IMR-90 (cell line): ENCODE measurements around the gene SYNRG. TPM values are rescaled to one million over a fixed set of nuclear protein-coding genes. Genes with fewer than 3 reads are reported as not detected.

Source experiments
- ATAC-seq: fragments of 200-7000 bp; cut with Tn5 transposase; 2 replicates; pipeline ENCODE4 v1.9.1; 2020; ENCODE audit warnings: low read depth, mild to moderate bottlenecking, moderate library complexity
- BruUV-seq: library from RNA; stranded (reverse); fragments of 400-500 nt; replicated peaks from 2 replicates; lab custom pipeline; 2021; lab: Mats Ljungman, UMichigan
- CTCF ChIA-PET: fragments of 300-600 bp; formaldehyde crosslinking; extraction: SDS; loops from one replicate; lab custom pipeline; 2021; ENCODE audit warnings: antibody characterized with exemption; lab: Yijun Ruan, JAX
- POLR2A ChIA-PET: fragments of 300-600 bp; sonication (Branson Sonifier 250); formaldehyde crosslinking; loops from one replicate; lab custom pipeline; 2022; ENCODE audit warnings: antibody characterized with exemption; ENCODE audit not compliant: unreplicated experiment; lab: Charles Lee
- DNase-seq: peaks from one replicate; pipeline ENCODE4 v3.0.0; 2013
- H2AFZ ChIP-seq: replicated peaks from 2 replicates; pipeline ENCODE3; 2013; ENCODE audit warnings: low read length, mild to moderate bottlenecking; ENCODE audit not compliant: poor library complexity
- H2AK5ac ChIP-seq: 2 replicates; pipeline ENCODE4 v1.6.1; 2013; ENCODE audit warnings: low read depth, low read length, inconsistent platforms
- H2AK9ac ChIP-seq: replicated peaks from 2 replicates; pipeline ENCODE3; 2013; ENCODE audit warnings: mild to moderate bottlenecking, low read depth, low read length, moderate library complexity; ENCODE audit not compliant: poor library complexity
- H2BK120ac ChIP-seq: 2 replicates; pipeline ENCODE4 v1.6.1; 2013; ENCODE audit warnings: low read depth, low read length, inconsistent platforms
- H2BK15ac ChIP-seq: 3 replicates; pipeline ENCODE4 v1.6.1; 2013; ENCODE audit warnings: low read depth, low read length, inconsistent platforms
- H2BK20ac ChIP-seq: 2 replicates; pipeline ENCODE4 v1.6.1; 2013; ENCODE audit warnings: low read depth, mild to moderate bottlenecking, inconsistent platforms, low read length, moderate library complexity
- H2BK5ac ChIP-seq: 2 replicates; pipeline ENCODE4 v1.6.1; 2013; ENCODE audit warnings: mild to moderate bottlenecking, low read depth, low read length, inconsistent platforms; ENCODE audit not compliant: poor library complexity, severe bottlenecking
- H3K14ac ChIP-seq: replicated peaks from 2 replicates; pipeline ENCODE4 v1.6.1; 2013; ENCODE audit warnings: low read depth, low read length, inconsistent platforms
- H3K18ac ChIP-seq: 2 replicates; pipeline ENCODE4 v1.6.1; 2013; ENCODE audit warnings: low read depth, low read length, control low read depth
- H3K23ac ChIP-seq: 2 replicates; pipeline ENCODE4 v1.6.1; 2013; ENCODE audit warnings: low read depth, low read length, inconsistent platforms
- H3K27ac ChIP-seq: 2 replicates; pipeline ENCODE4 v1.5.1; 2013; ENCODE audit warnings: mild to moderate bottlenecking, control low read depth, low read length; ENCODE audit not compliant: insufficient read depth
- H3K27me3 ChIP-seq: 2 replicates; pipeline ENCODE4 v1.6.1; 2013; ENCODE audit warnings: low read length; ENCODE audit not compliant: control insufficient read depth, insufficient read depth
- H3K36me3 ChIP-seq: 2 replicates; pipeline ENCODE4 v1.6.1; 2013; ENCODE audit warnings: low read length, mixed read lengths; ENCODE audit not compliant: control insufficient read depth, insufficient read depth
- H3K4ac ChIP-seq: 2 replicates; pipeline ENCODE4 v1.6.1; 2013; ENCODE audit warnings: low read depth, low read length, inconsistent platforms
- H3K4me1 ChIP-seq: 2 replicates; pipeline ENCODE4 v1.6.1; 2013; ENCODE audit warnings: low read length, mixed read lengths; ENCODE audit not compliant: control insufficient read depth, insufficient read depth
- H3K4me2 ChIP-seq: 2 replicates; pipeline ENCODE4 v1.6.1; 2013; ENCODE audit warnings: low read depth, mild to moderate bottlenecking, control low read depth, low read length, moderate library complexity
- H3K4me3 ChIP-seq: 2 replicates; pipeline ENCODE4 v1.5.1; 2013; ENCODE audit warnings: low read depth, mild to moderate bottlenecking, control low read depth, low read length, moderate library complexity; ENCODE audit not compliant: insufficient read depth
- H3K56ac ChIP-seq: 2 replicates; pipeline ENCODE4 v1.6.1; 2013; ENCODE audit warnings: low read length, inconsistent platforms; ENCODE audit not compliant: insufficient read depth; ENCODE audit errors: extremely low read depth
- H3K79me1 ChIP-seq, 2 experiments: 2 replicates each; pipeline ENCODE4 v1.6.1; 2013; ENCODE audit warnings: low read length in 2 of 2, inconsistent platforms in 1 of 2, low read depth in 1 of 2
- H3K9ac ChIP-seq: 2 replicates; pipeline ENCODE4 v1.6.1; 2013; ENCODE audit warnings: low read depth, low read length, control low read depth
- H3K9me1 ChIP-seq: 2 replicates; pipeline ENCODE4 v1.6.1; 2013; ENCODE audit warnings: low read length, inconsistent platforms; ENCODE audit not compliant: insufficient read depth
- H3K9me3 ChIP-seq: 2 replicates; pipeline ENCODE4 v1.6.1; 2013; ENCODE audit warnings: low read length; ENCODE audit not compliant: control insufficient read depth, insufficient read depth
- H4K20me1 ChIP-seq: 2 replicates; pipeline ENCODE4 v1.6.1; 2013; ENCODE audit warnings: low read length, inconsistent platforms; ENCODE audit not compliant: insufficient read depth
- H4K5ac ChIP-seq: 2 replicates; pipeline ENCODE4 v1.6.1; 2013; ENCODE audit warnings: mild to moderate bottlenecking, low read depth, low read length, control low read depth
- H4K8ac ChIP-seq, 2 experiments: 2 replicates each; pipeline ENCODE4 v1.6.1; 2013; ENCODE audit warnings: low read depth in 2 of 2, low read length in 2 of 2, control low read depth in 1 of 2, inconsistent platforms in 1 of 2
- H4K91ac ChIP-seq: 2 replicates; pipeline ENCODE4 v1.6.1; 2013; ENCODE audit warnings: low read depth, low read length, inconsistent platforms; ENCODE audit not compliant: insufficient read depth
- MAFK ChIP-seq: IDR thresholded peaks from 2 replicates; pipeline ENCODE4 v1.6.1; 2012; ENCODE audit warnings: low read depth, low read length, improper control_type of control experiment
- POLR2A ChIP-seq: IDR thresholded peaks from 2 replicates; pipeline ENCODE4 v1.6.1; 2012; ENCODE audit warnings: mild to moderate bottlenecking, low read depth, low read length
- WGBS, 2 experiments: methylation state at CpG; one replicate each; pipeline versions ENCODE4 v1.1.5 to v1.1.7; 2013; ENCODE audit warnings: missing lambda C conversion rate in 2 of 2; ENCODE audit not compliant: insufficient read length in 1 of 2; ENCODE audit errors: extremely low coverage in 2 of 2; 5-methylcytosine and 5-hydroxymethylcytosine counted together
- dilution Hi-C: fragments of 300-500 bp; cut with HindIII; formaldehyde crosslinking; loops from one replicate; pipeline ENCODE4 v1.14.3; 2018; ENCODE audit warnings: low sequenced_read_pairs; ENCODE audit not compliant: unreplicated experiment
- in situ Hi-C: fragments of 300-500 bp; cut with MboI; formaldehyde crosslinking; loops from 3 replicates; pipeline ENCODE4 v1.14.3; 2019; ENCODE audit warnings: low sequenced_read_pairs, inconsistent platforms, mixed read lengths
- intact Hi-C: fragments of 100-400 bp; cut with micrococcal nuclease; formaldehyde crosslinking; loops from 2 replicates; pipeline ENCODE4 v1.10.0; 2022
- polyA plus RNA-seq, 3 experiments: library from polyadenylated mRNA; depleted of rRNA; stranded (reverse); fragments of >200 nt; gene quantifications; 2 replicates each; pipeline ENCODE4 v1.2.3, GENCODE V29; 2012; ENCODE audit warnings: low replicate concordance in 1 of 3
- total RNA-seq: library from RNA; depleted of rRNA; stranded (reverse); fragments of >200 nt; gene quantifications from 2 replicates; pipeline ENCODE4 v1.2.3, GENCODE V29; 2012

SYNRG gene
- total and polyA plus RNA-seq, 2 of the 4 experiments (the other 2 are of a cell fraction), result 11.7 to 15.2 TPM

GRCh38 chr17:37543637-37544052 is 65.6 kb downstream of the SYNRG start:
- ChIA-PET CTCF (interaction anchor here (0.6 kb wide), 1 partner anchor 20 kb away, joined by 3 read pairs; no protein-coding TSS in a partner anchor), POLR2A (no interaction called here)
- dilution Hi-C loops, result no loop called here

More at GRCh38 chr17:37543637-37544052, 65.6 kb downstream of the SYNRG start:
- in situ Hi-C loops (no loop called here), intact Hi-C loops (loop anchor here (10.0 kb wide), 1 partner anchor 51 kb away; no protein-coding TSS in a partner anchor)
- H3K27me3 ChIP-seq, result no peaks in the 10 kb centered on the region
- no peak overlapping the region; the same call in 1 of the 2 replicates for H3K14ac ChIP-seq
- H4K91ac ChIP-seq, result no peak overlapping the region
- peaks cover 22 to 31% of the 10 kb centered on the region in 2 experiments; a peak in 3 of 4 replicates for H3K79me1 ChIP-seq
- no peak overlapping the region for H2BK20ac ChIP-seq
- no CpG with 5 or more reads among the region's 2 CpGs for WGBS, 2 experiments
- no peak overlapping the region for H3K18ac ChIP-seq
- H3K9me1 ChIP-seq, result peaks cover 3% of the 10 kb centered on the region; the same call in 1 of the 2 replicates
- no peak overlapping the region for H3K23ac ChIP-seq
- H4K20me1 ChIP-seq, result no peaks in the 10 kb centered on the region
- H3K56ac ChIP-seq, result no peak overlapping the region
- no peaks in the 10 kb centered on the region for H3K4me1 ChIP-seq
- H2BK120ac ChIP-seq, result no peak overlapping the region
- no peak overlapping the region for H2AK5ac ChIP-seq
- peak; percentile 67 for TF ChIP-seq MAFK
- TF ChIP-seq POLR2A, result no peak
- no peak overlapping the region for H2AK9ac ChIP-seq
- no peak overlapping the region for H3K9ac ChIP-seq
- no peak overlapping the region for H3K4ac ChIP-seq
- ATAC-seq, result no peak
- no peak overlapping the region for H4K5ac ChIP-seq
- no peak overlapping the region for H2BK5ac ChIP-seq
- no peak overlapping the region for H3K4me3 ChIP-seq
- no peak overlapping the region for H2BK15ac ChIP-seq
- peaks cover 29% of the 10 kb centered on the region for H3K36me3 ChIP-seq
- H3K9me3 ChIP-seq, result no peaks in the 10 kb centered on the region
- H3K27ac ChIP-seq, result no peak overlapping the region
- DNase-seq, result no peak
- BruUV-seq, result no TSS peak
- H4K8ac ChIP-seq, result no peak overlapping the region
- H3K4me2 ChIP-seq, result no peak overlapping the region
- no peak overlapping the region for H2AFZ ChIP-seq
